HEK293 (cell line): ENCODE data around the gene PRKACG.

ENCODE experiments used
- CTCF ChIA-PET: fragments of 350-600 bp; formaldehyde crosslinking; extraction: SDS; loops from one replicate; lab custom pipeline; 2021; ENCODE audit warnings: antibody characterized with exemption; lab: Yijun Ruan, JAX
- POLR2A ChIA-PET: fragments of 300-600 bp; formaldehyde crosslinking; extraction: SDS; loops from one replicate; lab custom pipeline; 2020; ENCODE audit warnings: antibody characterized with exemption, inconsistent platforms; lab: Yijun Ruan, JAX
- H3K27ac ChIP-seq: fragments of 200-500 bp; sonication (Bioruptor generic); 2 replicates; pipeline ENCODE4 v1.5.1; 2014; ENCODE audit warnings: low read depth, low read length, control low read depth, inconsistent platforms; ENCODE audit errors: extremely low read depth
- H3K36me3 ChIP-seq, 2 experiments: fragments of 200-500 bp in 1 of 2; sonication (Bioruptor generic) in 1 of 2; 1 replicate in 1 of 2; 2 replicates in 1 of 2; pipeline ENCODE4 v1.5.1; 2014 to 2017; ENCODE audit warnings: inconsistent platforms in 2 of 2, low read length in 2 of 2; ENCODE audit not compliant: control insufficient read depth in 2 of 2, insufficient read depth in 1 of 2
- H3K4me1 ChIP-seq: fragments of 200-500 bp; sonication (Bioruptor generic); 2 replicates; pipeline ENCODE4 v1.5.1; 2014; ENCODE audit warnings: mild to moderate bottlenecking, low read length, inconsistent platforms; ENCODE audit not compliant: control insufficient read depth, insufficient read depth
- H3K4me3 ChIP-seq: 2 replicates; pipeline ENCODE4 v1.5.1; 2011; ENCODE audit warnings: low read depth, mild to moderate bottlenecking, control low read depth, low read length, moderate library complexity
- H3K9me3 ChIP-seq: fragments of 200-500 bp; sonication (Bioruptor generic); 2 replicates; pipeline ENCODE4 v1.5.1; 2014; ENCODE audit warnings: low read depth, low read length, inconsistent platforms; ENCODE audit not compliant: control insufficient read depth, insufficient read depth
- GFI1B ChIP-seq: fragments of 450-650 bp; formaldehyde crosslinking; IDR thresholded peaks from 2 replicates; pipeline ENCODE4 v1.5.1; 2016; ENCODE audit warnings: missing biosample characterization, missing genetic modification characterization
- GLIS2 ChIP-seq: fragments of 450-650 bp; formaldehyde crosslinking; IDR thresholded peaks from 2 replicates; pipeline ENCODE4 v1.5.1; 2016; ENCODE audit warnings: missing biosample characterization, missing genetic modification characterization
- MYNN ChIP-seq: fragments of 450-650 bp; formaldehyde crosslinking; IDR thresholded peaks from 2 replicates; pipeline ENCODE4 v1.5.1; 2016; ENCODE audit warnings: missing biosample characterization, missing genetic modification characterization, borderline replicate concordance
- OSR2 ChIP-seq: fragments of 450-650 bp; formaldehyde crosslinking; IDR thresholded peaks from 2 replicates; pipeline ENCODE4 v1.5.1; 2016; ENCODE audit warnings: missing biosample characterization, missing genetic modification characterization
- SP2 ChIP-seq: fragments of 450-650 bp; formaldehyde crosslinking; IDR thresholded peaks from 2 replicates; pipeline ENCODE4 v1.5.1; 2016; ENCODE audit warnings: missing biosample characterization, missing genetic modification characterization
- SP3 ChIP-seq: fragments of 450-650 bp; formaldehyde crosslinking; IDR thresholded peaks from 2 replicates; pipeline ENCODE4 v1.5.1; 2016; ENCODE audit warnings: missing biosample characterization, missing genetic modification characterization
- ZNF157 ChIP-seq: fragments of 450-650 bp; formaldehyde crosslinking; IDR thresholded peaks from 2 replicates; pipeline ENCODE4 v1.5.1; 2016; ENCODE audit warnings: missing biosample characterization, missing genetic modification characterization
- ZNF19 ChIP-seq: fragments of 450-650 bp; formaldehyde crosslinking; IDR thresholded peaks from 2 replicates; pipeline ENCODE4; 2016; ENCODE audit warnings: missing biosample characterization, missing genetic modification characterization, low read depth
- ZNF341 ChIP-seq: fragments of 450-650 bp; formaldehyde crosslinking; IDR thresholded peaks from 2 replicates; pipeline ENCODE4; 2016; ENCODE audit warnings: low read depth, missing biosample characterization, missing genetic modification characterization
- ZNF350 ChIP-seq: fragments of 450-650 bp; formaldehyde crosslinking; IDR thresholded peaks from 2 replicates; pipeline ENCODE4 v1.5.0; 2017; ENCODE audit warnings: missing biosample characterization, mild to moderate bottlenecking, missing genetic modification characterization
- ZNF354C ChIP-seq: fragments of 450-650 bp; formaldehyde crosslinking; IDR thresholded peaks from 2 replicates; pipeline ENCODE4 v1.5.1; 2016; ENCODE audit warnings: missing biosample characterization, missing genetic modification characterization, low read depth, borderline replicate concordance
- ZNF510 ChIP-seq: fragments of 450-650 bp; formaldehyde crosslinking; IDR thresholded peaks from 2 replicates; pipeline ENCODE4 v1.5.1; 2018; ENCODE audit warnings: mild to moderate bottlenecking, missing genetic modification characterization, missing biosample characterization; ENCODE audit not compliant: insufficient replicate concordance
- ZNF558 ChIP-seq: fragments of 450-650 bp; formaldehyde crosslinking; IDR thresholded peaks from 2 replicates; pipeline ENCODE4 v1.5.1; 2016; ENCODE audit warnings: missing biosample characterization, missing genetic modification characterization
- ZNF585B ChIP-seq: fragments of 450-650 bp; formaldehyde crosslinking; IDR thresholded peaks from 2 replicates; pipeline ENCODE4 v1.5.1; 2016; ENCODE audit warnings: missing biosample characterization, missing genetic modification characterization
- TF ChIP-seq, protein P1 (sequence below): fragments of 450-650 bp; formaldehyde crosslinking; IDR thresholded peaks from 2 replicates; pipeline ENCODE4 v1.5.1; 2016; ENCODE audit warnings: missing biosample characterization, missing genetic modification characterization
- TF ChIP-seq, protein P2 (sequence below): fragments of 450-650 bp; formaldehyde crosslinking; IDR thresholded peaks from 2 replicates; pipeline ENCODE4 v1.5.1; 2016; ENCODE audit warnings: missing biosample characterization, missing genetic modification characterization
- TF ChIP-seq, protein P3 (sequence below): fragments of 450-650 bp; formaldehyde crosslinking; IDR thresholded peaks from 2 replicates; pipeline ENCODE4 v1.5.1; 2016; ENCODE audit warnings: missing biosample characterization, missing genetic modification characterization
- TF ChIP-seq, protein P4 (sequence below): fragments of 450-650 bp; formaldehyde crosslinking; IDR thresholded peaks from 2 replicates; pipeline ENCODE4 v1.5.0; 2017; ENCODE audit warnings: missing biosample characterization, missing genetic modification characterization, borderline replicate concordance
- TF ChIP-seq, protein P5 (sequence below): fragments of 450-650 bp; formaldehyde crosslinking; IDR thresholded peaks from 2 replicates; pipeline ENCODE4 v1.5.1; 2017; ENCODE audit warnings: missing biosample characterization, missing genetic modification characterization

The PRKACG gene

DNA sequence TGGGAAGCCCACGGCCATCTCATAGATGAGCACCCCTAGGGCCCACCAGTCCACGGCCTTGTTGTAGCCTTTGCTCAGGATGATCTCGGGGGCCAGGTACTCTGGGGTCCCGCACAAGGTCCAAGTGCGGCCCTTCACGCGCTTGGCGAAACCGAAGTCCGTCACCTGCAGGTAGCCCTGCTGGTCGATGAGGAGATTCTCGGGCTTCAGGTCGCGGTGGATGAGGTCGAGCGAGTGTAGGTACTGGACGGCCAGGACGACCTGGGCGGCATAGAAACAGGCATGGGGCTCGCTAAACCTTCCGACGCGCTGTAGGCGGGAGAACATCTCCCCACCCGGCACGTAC is 558 bp downstream of the PRKACG start:
- TF ChIP-seq, protein P1, sequence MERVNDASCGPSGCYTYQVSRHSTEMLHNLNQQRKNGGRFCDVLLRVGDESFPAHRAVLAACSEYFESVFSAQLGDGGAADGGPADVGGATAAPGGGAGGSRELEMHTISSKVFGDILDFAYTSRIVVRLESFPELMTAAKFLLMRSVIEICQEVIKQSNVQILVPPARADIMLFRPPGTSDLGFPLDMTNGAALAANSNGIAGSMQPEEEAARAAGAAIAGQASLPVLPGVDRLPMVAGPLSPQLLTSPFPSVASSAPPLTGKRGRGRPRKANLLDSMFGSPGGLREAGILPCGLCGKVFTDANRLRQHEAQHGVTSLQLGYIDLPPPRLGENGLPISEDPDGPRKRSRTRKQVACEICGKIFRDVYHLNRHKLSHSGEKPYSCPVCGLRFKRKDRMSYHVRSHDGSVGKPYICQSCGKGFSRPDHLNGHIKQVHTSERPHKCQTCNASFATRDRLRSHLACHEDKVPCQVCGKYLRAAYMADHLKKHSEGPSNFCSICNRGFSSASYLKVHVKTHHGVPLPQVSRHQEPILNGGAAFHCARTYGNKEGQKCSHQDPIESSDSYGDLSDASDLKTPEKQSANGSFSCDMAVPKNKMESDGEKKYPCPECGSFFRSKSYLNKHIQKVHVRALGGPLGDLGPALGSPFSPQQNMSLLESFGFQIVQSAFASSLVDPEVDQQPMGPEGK (tag by site-specific recombination): no peak
- TF ChIP-seq ZNF350 (tag by site-specific recombination): no peak
- no peak for TF ChIP-seq ZNF585B (tag by site-specific recombination)
- TF ChIP-seq, protein P2, sequence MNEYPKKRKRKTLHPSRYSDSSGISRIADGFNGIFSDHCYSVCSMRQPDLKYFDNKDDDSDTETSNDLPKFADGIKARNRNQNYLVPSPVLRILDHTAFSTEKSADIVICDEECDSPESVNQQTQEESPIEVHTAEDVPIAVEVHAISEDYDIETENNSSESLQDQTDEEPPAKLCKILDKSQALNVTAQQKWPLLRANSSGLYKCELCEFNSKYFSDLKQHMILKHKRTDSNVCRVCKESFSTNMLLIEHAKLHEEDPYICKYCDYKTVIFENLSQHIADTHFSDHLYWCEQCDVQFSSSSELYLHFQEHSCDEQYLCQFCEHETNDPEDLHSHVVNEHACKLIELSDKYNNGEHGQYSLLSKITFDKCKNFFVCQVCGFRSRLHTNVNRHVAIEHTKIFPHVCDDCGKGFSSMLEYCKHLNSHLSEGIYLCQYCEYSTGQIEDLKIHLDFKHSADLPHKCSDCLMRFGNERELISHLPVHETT: no peak
- TF ChIP-seq ZNF341 (tag by site-specific recombination): no peak
- TF ChIP-seq SP2 (tag by site-specific recombination): no peak
- TF ChIP-seq, protein P3, sequence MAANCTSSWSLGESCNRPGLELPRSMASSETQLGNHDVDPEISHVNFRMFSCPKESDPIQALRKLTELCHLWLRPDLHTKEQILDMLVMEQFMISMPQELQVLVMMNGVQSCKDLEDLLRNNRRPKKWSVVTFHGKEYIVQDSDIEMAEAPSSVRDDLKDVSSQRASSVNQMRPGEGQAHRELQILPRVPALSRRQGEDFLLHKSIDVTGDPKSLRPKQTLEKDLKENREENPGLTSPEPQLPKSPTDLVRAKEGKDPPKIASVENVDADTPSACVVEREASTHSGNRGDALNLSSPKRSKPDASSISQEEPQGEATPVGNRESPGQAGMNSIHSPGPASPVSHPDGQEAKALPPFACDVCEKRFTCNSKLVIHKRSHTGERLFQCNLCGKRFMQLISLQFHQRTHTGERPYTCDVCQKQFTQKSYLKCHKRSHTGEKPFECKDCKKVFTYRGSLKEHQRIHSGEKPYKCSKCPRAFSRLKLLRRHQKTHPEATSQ (tag by site-specific recombination): no peak
- TF ChIP-seq, protein P4, sequence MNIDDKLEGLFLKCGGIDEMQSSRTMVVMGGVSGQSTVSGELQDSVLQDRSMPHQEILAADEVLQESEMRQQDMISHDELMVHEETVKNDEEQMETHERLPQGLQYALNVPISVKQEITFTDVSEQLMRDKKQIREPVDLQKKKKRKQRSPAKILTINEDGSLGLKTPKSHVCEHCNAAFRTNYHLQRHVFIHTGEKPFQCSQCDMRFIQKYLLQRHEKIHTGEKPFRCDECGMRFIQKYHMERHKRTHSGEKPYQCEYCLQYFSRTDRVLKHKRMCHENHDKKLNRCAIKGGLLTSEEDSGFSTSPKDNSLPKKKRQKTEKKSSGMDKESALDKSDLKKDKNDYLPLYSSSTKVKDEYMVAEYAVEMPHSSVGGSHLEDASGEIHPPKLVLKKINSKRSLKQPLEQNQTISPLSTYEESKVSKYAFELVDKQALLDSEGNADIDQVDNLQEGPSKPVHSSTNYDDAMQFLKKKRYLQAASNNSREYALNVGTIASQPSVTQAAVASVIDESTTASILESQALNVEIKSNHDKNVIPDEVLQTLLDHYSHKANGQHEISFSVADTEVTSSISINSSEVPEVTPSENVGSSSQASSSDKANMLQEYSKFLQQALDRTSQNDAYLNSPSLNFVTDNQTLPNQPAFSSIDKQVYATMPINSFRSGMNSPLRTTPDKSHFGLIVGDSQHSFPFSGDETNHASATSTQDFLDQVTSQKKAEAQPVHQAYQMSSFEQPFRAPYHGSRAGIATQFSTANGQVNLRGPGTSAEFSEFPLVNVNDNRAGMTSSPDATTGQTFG (tag by site-specific recombination): no peak
- no peak for TF ChIP-seq ZNF558 (tag by site-specific recombination)
- no peak for TF ChIP-seq SP3 (tag by site-specific recombination)
- TF ChIP-seq OSR2 (tag by site-specific recombination): no peak
- TF ChIP-seq ZNF157 (tag by site-specific recombination): no peak
- TF ChIP-seq, protein P5, sequence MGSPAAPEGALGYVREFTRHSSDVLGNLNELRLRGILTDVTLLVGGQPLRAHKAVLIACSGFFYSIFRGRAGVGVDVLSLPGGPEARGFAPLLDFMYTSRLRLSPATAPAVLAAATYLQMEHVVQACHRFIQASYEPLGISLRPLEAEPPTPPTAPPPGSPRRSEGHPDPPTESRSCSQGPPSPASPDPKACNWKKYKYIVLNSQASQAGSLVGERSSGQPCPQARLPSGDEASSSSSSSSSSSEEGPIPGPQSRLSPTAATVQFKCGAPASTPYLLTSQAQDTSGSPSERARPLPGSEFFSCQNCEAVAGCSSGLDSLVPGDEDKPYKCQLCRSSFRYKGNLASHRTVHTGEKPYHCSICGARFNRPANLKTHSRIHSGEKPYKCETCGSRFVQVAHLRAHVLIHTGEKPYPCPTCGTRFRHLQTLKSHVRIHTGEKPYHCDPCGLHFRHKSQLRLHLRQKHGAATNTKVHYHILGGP (tag by site-specific recombination): no peak
- TF ChIP-seq ZNF354C: no peak
- TF ChIP-seq GFI1B (tag by site-specific recombination): no peak
- TF ChIP-seq MYNN (tag by site-specific recombination): no peak
- TF ChIP-seq GLIS2 (tag by site-specific recombination): no peak
- TF ChIP-seq ZNF510 (tag by site-specific recombination): no peak
- TF ChIP-seq ZNF19 (tag by site-specific recombination): no peak
- Histone ChIP-seq H3K9me3 (no peaks in the 10 kb centered on the region), H3K4me1 (no peaks in the 10 kb centered on the region), H3K36me3 (no peaks in the 10 kb centered on the region), H3K4me3 (no peak overlapping the region), H3K27ac (no peak overlapping the region)
- POLR2A ChIA-PET: no interaction called here
- CTCF ChIA-PET: interaction anchor here (1.7 kb wide), 1 partner anchor 22 kb away, joined by 7 read pairs; the partner anchor contains the start of gene FXN
